ENCODE measurements around the gene BDP1. TPM values are rescaled to one million over a fixed set of nuclear protein-coding genes. Genes with fewer than 3 reads are reported as not detected.
"Not testable (repeated sequence)": the region's sequence is repeated elsewhere in the genome, so short reads cannot be mapped to it uniquely, and the experiment has no call there.

Gene BDP1
- total RNA-seq, 4 donors from 2014 or later: 26.5 to 42.9 (median 32.6) TPM

- no peak for TF ChIP-seq CTCF (IDR thresholded peaks at IDR 0.05)
- ATAC-seq (ENCODE audit: low FRiP score) (no peak), DNase-seq (ENCODE audit: low spot score) (no peak)
Observed at GRCh38 chr5:71591100-71591499, 135.6 kb downstream of the BDP1 start.

- no peak for DNase-seq (ENCODE audit: low spot score)
- TF ChIP-seq CTCF (IDR thresholded peaks at IDR 0.05): no peak
- ATAC-seq (ENCODE audit: low FRiP score): no peak
Observed at GRCh38 chr5:71596169-71596568, 140.7 kb downstream of the BDP1 start.

GRCh38 chr5:71597001-71597400 is 141.6 kb downstream of the BDP1 start:
- no peak for TF ChIP-seq CTCF (IDR thresholded peaks at IDR 0.05)
- no peak for ATAC-seq (ENCODE audit: low FRiP score)
- no peak for DNase-seq (ENCODE audit: low spot score)

GRCh38 chr5:71600783-71601182 is 145.3 kb downstream of the BDP1 start:
- TF ChIP-seq CTCF (IDR thresholded peaks at IDR 0.05): no peak
- DNase-seq (ENCODE audit: low spot score) (no peak), ATAC-seq (ENCODE audit: low FRiP score) (no peak)

- ATAC-seq (ENCODE audit: low FRiP score) (peak; percentile 64), DNase-seq (ENCODE audit: low spot score) (no peak)
- no peak for TF ChIP-seq CTCF (IDR thresholded peaks at IDR 0.05)
Observed at GRCh38 chr5:71601222-71602026, 146.0 kb downstream of the BDP1 start.

GRCh38 chr5:71609916-71610315 is 154.5 kb downstream of the BDP1 start:
- not testable (repeated sequence) for DNase-seq (ENCODE audit: low spot score); ATAC-seq (ENCODE audit: low FRiP score)

- no peak for TF ChIP-seq CTCF (IDR thresholded peaks at IDR 0.05)
- DNase-seq (ENCODE audit: low spot score): no peak
- ATAC-seq (ENCODE audit: low FRiP score): no peak
Observed at GRCh38 chr5:71615809-71616208, 160.4 kb downstream of the BDP1 start.

Small RNA genes lying within 50 kb of the gene (small RNA-seq; reads per million reads assigned to genes)
- gene HMGN1P12: not detected

Other genes with a start within 250 kb of the BDP1 start
- gene MCCC2, start 131.7 kb downstream of the BDP1 start, total RNA-seq: 10 to 100 TPM; 32.8 to 73.5 (median 37.4) TPM

Measured in omental fat pad (tissue), 4 donors.